Body of pancreas (tissue), 4 donors: ENCODE data around the gene STX16.

ENCODE experiments used
- CTCF ChIP-seq, 7 experiments: fragments of 450-650 bp in 4 of 7; fragments of 200-600 bp in 3 of 7; sonication (generic) in 3 of 7; IDR thresholded peaks; one replicate each; pipeline ENCODE4 v1.5.1; 2016 to 2019; ENCODE audit warnings: antibody characterized with exemption in 7 of 7
- POLR2A ChIP-seq, 3 donors: fragments of 450-650 bp; IDR thresholded peaks; one replicate each; pipeline ENCODE4 v1.6.1; 2016; ENCODE audit warnings: antibody characterized with exemption in 3 of 3, mild to moderate bottlenecking in 2 of 3

DNA sequence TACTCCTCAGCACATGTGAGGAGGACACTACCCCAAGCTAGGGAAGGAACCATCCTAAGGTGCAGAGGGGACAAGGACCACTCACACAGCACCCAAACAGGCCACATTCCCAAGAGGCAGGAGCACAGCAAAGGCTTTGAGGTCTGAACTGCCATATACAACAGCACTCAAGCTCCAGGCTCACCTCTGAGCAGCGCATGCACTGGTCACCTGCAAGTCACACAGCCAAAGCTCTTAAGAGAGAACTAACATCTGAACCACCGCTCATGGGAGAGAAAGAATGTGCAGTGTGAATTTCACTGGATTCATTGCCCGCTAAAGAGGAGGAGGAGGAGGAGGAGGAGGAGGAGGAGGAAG, 72.5 kb downstream of the STX16 start:
- no peak for TF ChIP-seq CTCF (IDR thresholded peaks at IDR 0.05)
- TF ChIP-seq POLR2A (IDR thresholded peaks at IDR 0.05), result no peak
